ENCODE results near the gene FBXW12.
A peak's percentile ranks its signal among the peaks of the same experiment; 100 is the strongest.

FBXW12 gene

DNA sequence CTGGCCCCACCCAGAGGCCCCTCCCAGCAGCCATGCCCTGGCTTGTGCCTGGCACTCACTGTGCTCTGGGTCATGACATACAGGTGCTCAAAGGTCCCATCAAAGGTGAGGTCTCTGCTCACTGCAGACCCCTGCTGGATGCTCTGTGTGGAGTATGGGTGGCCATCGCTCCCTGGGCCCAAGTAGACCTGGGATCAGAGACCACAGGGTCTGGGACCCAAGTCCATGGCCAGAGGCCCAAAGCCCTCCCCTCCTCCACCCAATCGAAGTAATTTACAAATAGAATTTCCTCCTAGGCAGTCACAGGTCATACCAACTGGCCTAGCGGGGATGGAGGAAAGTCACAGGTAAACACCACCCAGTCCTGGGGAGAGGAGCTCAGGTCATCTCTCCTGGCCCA is 50.3 kb downstream of the FBXW12 start:
- no peak for DNase-seq (ENCODE audit: low read depth in 2 of 2)

GRCh38 chr3:48422681-48423080 is 50.7 kb downstream of the FBXW12 start:
- no peak for DNase-seq (ENCODE audit: low read depth in 2 of 2)

DNA sequence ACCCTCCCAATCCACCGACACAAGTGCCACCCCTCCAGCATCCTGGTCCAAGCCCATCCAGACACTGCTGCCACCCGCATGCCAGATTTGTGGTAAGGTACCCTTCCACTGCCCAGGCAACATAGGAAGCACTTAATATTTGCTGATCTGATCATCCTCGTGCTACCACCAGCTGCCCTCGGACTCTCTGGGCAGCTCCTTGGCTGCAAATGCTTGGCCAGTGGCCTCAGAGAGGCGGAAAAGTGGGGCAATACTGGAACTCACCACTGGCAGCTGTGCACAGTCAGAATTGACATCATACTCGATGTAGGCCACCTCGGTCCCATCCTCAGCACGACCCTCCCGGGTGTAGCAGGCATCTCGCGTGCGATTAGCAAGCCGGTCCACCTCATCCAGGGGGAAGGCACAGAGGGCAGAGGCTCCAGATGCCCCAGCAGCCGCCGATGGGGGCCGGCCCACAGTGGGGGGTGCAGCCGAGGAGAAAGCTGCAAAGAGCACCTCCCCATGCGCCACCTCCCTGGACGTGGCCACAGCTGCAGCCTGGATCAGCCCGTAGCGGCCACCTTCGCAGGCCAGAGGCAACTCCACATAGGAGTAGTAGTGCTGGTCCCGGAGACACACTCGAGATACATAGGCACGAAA is 51.3 kb downstream of the FBXW12 start:
- no peak for DNase-seq (ENCODE audit: low read depth in 2 of 2)

DNA sequence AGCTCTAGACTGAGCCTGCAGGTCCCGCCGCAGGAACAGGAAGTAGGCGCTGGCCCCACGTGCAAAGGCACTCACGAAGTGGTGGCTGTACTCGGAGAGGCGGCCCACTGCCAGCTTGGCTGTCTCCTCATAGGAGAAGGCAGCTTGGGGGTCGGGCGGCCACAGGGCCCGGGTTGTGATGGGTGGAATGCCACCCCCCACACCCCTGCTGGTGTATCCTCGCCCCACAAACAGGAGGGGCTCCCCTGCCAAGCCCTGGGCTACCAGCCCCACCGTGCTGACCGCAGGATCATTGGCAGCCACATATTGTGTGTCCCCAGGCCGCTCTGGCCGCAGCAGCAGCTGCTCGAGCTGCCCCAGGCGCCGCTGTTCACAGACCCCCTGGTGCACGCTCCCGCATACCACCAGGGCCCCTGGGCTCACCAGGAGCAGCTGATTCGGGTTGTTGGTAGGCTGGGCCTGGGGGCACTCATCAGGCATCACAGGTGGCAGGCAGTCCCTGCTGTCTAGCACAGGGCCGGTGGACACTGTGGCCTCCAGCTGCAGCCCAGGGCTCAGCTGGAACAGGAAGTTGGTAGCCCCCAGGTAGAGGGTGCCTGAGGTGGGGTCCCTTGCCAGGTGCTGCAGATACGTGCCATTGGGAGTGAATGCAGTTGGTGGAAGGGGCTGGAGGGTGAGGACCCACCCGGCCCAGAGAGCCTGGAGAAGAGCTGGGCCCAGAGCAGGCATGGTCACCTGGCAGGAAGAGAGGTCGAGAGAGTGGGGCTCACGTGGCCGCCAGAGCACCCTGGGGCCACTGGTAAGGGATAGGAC is 52.1 kb downstream of the FBXW12 start:
- DNase-seq (ENCODE audit: low read depth in 2 of 2) = no peak

DNA sequence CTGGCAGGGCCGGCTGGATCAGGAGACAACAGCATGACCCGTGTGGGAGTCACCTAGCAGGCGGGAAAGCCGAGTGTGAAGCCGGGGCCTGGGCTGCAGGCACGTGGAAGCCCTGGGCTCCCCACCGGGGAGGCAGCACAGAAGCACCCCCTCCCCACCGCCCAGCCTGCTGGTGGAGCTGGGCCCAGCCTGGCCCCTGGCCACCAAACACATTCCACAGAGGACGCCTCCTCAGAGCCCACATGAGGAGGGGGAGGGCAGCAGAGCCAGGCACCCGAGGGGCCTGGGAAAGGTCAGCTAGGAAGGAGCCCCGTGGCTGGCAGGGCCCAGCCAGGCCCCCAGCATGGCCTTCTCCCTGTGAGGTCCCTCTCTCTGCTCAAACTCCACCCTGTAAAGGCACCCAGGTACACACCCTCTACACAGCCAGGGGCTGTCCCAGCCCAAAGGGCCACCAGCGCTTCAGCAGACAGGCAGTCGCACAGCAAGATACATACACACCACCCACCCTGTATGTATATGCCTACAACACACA is 53.3 kb downstream of the FBXW12 start:
- DNase-seq (ENCODE audit: low read depth in 2 of 2) = no peak

- no peak for DNase-seq (ENCODE audit: low read depth in 2 of 2)
These were observed 54.4 kb downstream of the FBXW12 start for GRCh38 chr3:48426401-48426909.

GRCh38 chr3:48426944-48427629 is 55.1 kb downstream of the FBXW12 start:
- no peak for DNase-seq (ENCODE audit: low read depth in 2 of 2)

- no peak for DNase-seq (ENCODE audit: low read depth in 2 of 2)
These were observed 55.6 kb downstream of the FBXW12 start for GRCh38 chr3:48427630-48427962.

- DNase-seq (ENCODE audit: low read depth in 2 of 2) = no peak
These were observed 56.1 kb downstream of the FBXW12 start for GRCh38 chr3:48428088-48428571.

DNA sequence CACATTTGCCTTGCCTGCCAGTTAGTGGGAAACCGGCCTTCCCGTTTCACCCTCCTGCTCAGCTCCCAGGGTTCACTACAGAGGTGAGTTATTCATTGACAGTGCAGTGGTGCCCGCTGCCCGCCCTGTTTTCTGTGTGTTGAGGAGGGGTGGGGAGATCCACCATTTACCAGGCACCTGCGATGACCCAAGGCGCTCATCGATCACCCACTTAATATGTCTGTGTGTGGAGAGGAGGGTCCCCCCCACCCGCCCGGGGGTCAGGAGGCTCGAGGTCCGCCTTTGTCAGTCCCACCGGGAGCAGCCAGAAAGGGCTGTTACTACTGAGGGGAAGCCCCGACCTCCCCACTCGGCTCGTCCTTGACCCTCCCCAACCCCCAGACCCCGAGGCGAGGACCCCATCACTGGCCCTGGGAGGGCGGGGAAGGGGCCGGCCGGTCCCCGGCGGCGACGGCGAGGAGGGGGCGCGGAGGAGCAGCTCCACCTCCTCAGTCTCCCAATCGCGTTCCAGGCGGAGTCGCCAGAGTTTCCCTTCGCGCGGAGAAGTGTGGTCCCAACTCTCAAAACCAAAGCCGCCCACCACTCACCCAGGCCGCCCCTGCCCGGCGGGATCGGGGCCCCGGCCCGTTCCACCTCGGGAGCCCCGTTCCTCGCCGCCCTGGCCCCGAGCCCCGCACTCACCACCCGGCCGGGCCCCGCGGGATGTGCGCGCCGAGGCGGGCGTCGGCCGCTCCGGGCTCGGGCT is 56.7 kb downstream of the FBXW12 start:
- DNase-seq (ENCODE audit: low read depth in 2 of 2) = no peak

DNA sequence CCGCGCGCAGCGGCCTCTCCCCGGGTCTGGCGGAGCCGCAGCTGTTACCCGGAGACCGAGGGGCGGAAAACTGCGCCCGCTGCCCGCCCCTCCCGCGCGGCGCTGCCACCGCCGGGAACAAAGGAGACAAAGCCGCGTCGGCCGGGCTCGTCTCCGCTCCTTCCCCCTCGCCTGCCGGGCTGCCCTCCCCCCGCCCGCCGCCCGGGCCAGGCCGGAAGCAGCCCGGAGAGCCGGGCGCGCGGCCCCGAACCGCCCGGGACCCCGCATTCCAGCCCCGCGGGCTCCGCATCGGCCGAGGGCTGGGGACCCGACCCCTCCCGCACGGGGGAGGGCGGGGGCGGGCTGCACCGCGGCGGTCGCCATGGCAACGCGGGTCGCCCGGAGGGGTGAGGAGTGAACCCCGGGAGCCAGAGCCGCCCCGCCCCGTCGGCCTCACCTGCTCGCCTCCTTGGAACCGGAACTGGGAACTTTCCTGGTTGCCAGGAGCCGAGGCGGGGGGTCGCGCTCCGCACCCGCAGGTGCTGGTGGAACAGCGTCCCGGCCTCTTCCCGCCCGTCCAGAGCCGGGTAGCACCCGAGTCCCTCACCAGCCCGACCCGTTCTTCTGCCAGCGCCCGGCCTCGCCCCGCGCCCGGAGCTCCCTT is 57.4 kb downstream of the FBXW12 start:
- DNase-seq (ENCODE audit: low read depth in 2 of 2) = peak; percentile 33 to 39

GRCh38 chr3:48429960-48430707 is 58.1 kb downstream of the FBXW12 start, which contains the start of gene PLXNB1:
Gene PLXNB1, minus strand, starts transcription at chr3:48430086. Its CDS starts 5,475 bp downstream, at chr3:48424611.
- DNase-seq (ENCODE audit: low read depth in 2 of 2) = no peak

DNA sequence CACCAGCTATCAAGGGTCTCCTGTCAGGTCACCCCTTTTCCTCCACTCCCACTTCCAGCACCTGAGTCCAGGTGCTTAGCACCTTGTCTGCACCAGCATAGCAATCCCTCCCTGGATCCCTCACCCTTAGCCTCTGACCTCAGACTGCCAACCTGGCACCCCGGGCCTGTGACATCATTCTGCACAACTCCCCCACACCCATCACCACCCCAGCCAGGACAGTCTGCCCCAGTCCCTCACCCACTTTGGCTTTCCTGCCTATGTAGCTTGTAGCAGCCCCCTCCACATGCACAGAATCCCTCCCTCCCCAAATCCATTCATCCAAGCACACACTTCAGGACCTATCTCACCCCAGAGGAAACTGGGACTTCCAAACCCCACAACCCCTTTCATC is 58.7 kb downstream of the FBXW12 start:
- DNase-seq (ENCODE audit: low read depth in 2 of 2) = no peak

DNA sequence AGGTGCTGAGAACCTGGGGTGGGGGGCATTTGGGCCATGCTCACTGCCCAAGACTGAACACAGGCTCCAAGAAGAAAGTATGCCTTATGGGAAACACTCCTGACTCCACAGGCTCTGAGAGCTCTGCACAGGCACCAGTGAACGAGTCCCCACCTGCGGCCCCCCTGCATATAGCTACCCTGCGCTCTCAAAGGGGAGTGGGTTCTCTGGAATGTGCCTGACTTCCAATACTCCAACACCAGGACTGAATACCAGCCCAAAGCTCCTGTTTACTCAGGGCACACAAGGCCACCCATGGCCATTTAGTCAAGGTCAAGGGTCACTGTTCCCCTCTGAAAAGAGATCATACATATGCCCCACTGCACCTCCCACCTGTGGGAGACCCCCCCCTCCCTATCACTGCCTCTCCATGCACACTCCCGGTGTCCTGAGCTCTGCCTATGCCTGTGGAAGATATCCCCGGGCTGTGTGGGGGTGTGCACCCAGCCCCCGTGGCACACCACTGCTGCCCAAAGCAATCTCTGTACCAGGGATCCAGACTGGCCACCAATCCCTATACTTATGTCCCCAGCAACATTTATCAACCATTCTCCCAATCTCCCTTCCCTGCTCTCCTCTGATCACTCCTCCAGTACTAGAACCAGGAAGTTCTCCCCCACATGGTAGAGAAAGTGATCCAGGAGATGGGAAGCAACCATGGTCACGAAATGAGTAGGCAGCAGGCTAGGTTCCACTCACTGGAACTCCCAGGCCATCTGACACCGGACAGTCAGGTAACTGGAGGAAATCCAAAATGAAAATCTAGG is 59.4 kb downstream of the FBXW12 start:
- DNase-seq (ENCODE audit: low read depth in 2 of 2) = no peak

DNA sequence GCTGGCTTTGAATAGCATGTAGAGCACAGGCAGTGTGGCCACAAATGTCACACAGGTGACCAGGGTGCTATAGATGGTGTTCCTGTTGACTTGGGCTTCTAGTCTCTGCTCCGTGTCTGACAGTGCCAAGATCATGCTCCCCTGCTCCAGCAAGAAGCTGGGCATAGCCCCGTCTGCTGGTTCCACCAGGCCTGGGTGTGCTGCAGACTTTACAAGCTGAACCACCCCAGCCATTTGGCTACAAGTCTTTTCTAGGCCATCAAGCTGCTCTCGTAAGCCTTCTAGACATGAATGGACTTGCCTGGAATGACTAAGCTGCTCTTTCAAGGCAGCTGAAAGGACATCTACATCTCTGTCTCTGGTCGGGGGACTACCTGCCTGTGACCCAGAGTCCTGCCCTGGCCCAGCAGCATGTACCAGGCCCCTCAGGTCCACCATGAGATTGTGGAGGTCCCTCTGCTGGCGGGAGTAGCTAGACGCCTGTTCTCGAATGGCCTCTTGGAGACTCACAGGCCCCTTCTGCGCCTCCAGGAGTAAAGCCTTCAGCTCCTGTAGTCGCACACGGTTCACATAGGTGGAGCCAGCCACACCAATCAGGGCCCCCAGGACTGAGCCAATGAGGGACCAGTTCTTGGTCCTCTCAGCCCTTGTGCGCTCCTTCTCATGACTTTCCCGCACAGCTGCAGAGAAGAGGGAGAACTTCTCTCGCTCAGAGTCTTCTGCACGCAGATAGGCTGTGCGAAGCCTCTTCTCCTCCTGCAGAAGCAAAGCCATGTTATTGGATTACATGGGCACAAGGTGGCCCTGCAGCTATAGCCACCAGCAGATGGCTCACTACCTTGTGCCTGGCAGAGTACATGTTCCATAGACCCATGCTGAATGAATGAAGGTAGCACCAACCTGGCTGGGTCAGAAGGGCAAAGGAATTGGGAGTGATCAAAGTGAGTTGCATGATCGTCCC is 60.7 kb downstream of the FBXW12 start:
- DNase-seq (ENCODE audit: low read depth in 2 of 2) = no peak

DNA sequence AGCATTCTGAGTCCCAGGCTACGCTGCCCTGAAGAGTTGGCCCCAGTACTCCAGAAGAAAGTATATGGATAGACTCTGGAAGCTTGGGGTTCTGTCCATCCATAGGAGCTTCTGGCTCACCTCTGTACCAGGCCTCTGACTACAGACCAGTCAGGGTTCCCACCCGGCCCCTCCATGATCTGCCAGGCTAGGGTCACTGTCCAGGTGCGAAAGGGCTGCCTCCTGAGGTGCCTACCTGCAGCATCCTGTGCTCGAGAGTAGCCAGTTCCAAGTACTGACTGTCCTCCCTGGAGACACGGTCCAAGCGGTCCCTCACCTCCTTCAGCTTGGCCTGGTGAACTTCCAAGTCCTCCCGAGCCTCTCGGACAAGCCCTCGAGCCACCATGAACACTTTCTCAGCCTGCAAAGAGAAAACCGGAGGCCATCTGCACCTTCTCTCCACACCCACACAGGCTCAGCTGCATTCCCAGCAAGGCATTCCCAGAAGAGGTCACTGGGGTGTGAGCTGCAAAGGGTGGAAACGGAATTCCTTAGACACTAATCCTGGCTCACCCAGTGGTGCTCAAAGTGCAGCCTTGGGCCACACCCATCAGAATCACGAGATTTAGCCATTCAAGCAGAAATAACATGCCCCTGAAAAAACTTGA is 61.6 kb downstream of the FBXW12 start:
- no peak for DNase-seq (ENCODE audit: low read depth in 2 of 2)

DNA sequence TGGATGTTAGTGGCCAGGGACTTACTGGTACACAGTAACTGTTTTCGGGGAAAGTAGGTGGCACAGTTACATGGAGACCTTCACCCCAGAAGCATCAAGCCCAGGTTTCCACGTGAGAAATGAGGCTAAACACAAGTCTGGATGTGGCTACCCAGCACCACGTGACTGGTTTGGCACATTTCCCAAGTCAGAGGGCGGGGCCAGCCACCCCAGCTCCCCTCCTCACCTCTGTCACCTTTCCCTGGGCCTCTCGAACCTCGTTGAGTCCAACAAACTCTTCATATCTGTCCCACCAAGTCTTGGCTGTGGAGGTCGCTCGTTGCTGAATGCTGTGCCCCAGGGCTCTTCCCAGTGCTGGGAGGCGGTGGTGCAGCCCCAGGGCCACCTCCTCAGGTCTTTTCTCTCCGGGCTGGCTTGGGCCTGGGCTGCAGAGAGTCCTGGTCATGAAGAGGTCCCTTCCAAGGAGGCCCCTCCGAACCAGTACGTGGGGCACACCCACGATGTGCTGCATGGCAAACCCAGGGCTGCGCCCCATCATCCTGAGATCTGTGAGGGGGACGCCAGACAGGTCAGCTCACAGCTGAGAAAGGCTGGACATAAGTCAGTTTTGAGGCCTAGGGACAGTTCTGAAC is 62.7 kb downstream of the FBXW12 start:
- no peak for DNase-seq (ENCODE audit: low read depth in 2 of 2)

Measured in activated CD8-positive, alpha-beta memory T cell treated with anti-CD3 and anti-CD28 coated beads for 4 hours (primary cell).